ENCODE results near the gene NCEH1.

DNA sequence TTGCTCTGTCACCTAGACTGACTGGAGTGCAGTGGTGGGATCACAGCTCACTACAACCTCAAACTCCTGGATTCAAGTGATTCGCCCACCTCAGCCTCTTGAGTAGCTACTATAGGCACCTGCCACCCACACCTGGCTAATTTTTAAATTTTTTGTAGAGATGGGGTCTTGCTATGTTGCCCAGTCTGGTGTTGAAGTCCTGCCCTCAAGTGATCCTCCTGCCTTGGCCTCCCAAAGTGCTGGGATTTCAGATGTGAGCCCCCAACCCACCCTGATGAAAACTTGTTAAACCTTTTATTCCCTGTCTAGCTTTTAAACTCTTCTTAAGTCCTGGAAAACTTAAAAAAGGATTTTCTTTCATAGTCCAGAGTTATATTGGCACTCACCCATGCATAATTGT, 42.3 kb upstream of the NCEH1 start:
- TF ChIP-seq, protein P1, sequence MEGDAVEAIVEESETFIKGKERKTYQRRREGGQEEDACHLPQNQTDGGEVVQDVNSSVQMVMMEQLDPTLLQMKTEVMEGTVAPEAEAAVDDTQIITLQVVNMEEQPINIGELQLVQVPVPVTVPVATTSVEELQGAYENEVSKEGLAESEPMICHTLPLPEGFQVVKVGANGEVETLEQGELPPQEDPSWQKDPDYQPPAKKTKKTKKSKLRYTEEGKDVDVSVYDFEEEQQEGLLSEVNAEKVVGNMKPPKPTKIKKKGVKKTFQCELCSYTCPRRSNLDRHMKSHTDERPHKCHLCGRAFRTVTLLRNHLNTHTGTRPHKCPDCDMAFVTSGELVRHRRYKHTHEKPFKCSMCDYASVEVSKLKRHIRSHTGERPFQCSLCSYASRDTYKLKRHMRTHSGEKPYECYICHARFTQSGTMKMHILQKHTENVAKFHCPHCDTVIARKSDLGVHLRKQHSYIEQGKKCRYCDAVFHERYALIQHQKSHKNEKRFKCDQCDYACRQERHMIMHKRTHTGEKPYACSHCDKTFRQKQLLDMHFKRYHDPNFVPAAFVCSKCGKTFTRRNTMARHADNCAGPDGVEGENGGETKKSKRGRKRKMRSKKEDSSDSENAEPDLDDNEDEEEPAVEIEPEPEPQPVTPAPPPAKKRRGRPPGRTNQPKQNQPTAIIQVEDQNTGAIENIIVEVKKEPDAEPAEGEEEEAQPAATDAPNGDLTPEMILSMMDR (IDR thresholded peaks at IDR 0.05) = no peak
- TF ChIP-seq POLR2A (IDR thresholded peaks at IDR 0.05) = no peak
